Measurements from ENCODE around the gene CPSF6. TPM values are rescaled to one million over a fixed set of nuclear protein-coding genes. Genes with fewer than 3 reads are reported as not detected.

Gene CPSF6
- total and polyA plus RNA-seq, 2 of the 8 experiments (the other 6 are each of a cell fraction or from before 2014, with no cell fraction given) = 92.7 to 167 TPM

DNA sequence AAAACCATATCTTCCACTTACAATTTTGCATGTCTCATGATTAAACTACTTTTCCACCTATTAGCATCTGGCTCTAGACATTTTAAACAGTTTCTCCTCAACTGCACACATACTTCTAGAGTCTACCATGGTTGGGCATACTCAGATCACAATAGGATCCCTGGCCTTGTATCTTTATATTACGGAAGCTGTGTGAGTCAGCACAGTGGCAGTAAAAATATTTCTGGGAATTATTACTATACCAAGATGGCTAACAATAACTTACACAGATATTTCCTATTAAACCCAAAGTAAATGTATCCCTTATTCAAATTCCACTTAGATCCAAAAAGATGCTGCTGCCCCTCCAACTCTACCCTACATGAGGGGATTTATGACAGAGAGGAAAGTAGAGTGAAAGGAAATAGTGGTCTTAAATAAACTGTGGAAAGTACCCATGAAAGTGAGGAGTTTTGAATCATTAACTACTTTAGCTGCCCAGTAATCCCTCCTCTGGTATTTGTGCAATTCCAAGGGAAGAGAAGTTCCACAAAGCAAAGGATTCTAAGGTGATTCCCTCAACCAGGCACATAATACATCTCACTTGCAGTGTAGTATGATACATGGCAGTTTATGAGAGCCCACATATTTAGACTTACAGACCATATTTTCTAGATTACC is 14.0 kb upstream of the CPSF6 start:
- H3K4me2 ChIP-seq (ENCODE audit: insufficient read depth in 1 of 2, low read depth in 2 of 2, low read length in 2 of 2) = no peak overlapping the region
- no peaks in the 10 kb centered on the region for H3K27me3 ChIP-seq (replicated peaks in 1 of 4; ENCODE audit: control insufficient read depth in 3 of 4, extremely low read depth in 1 of 4, insufficient read depth in 3 of 4, low read length in 3 of 4)
- no peak overlapping the region for H2BK120ac ChIP-seq (replicated peaks; ENCODE audit: low read depth, low read length)
- 94% methylated on average over 1 of the region's 1 CpG; no CpG with 5 or more reads in 1 of the 2 experiments for WGBS, 2 experiments (ENCODE audit: extremely low coverage in 1 of 2, insufficient coverage in 1 of 2, insufficient read length in 1 of 2, insufficient replicate concordance in 2 of 2, low coverage in 1 of 2, low lambda C conversion rate in 2 of 2, missing lambda C conversion rate in 1 of 2)
- H3K23me2 ChIP-seq (ENCODE audit: low read depth, low read length) = no peaks in the 10 kb centered on the region
- no peak overlapping the region for H2BK12ac ChIP-seq (ENCODE audit: low read depth, low read length)
- ChIA-PET CTCF (ENCODE audit: partially characterized antibody) (interaction anchor here (0.8 kb wide), 1 partner anchor 348 kb away, joined by 3 read pairs; no protein-coding TSS in a partner anchor), POLR2A (ENCODE audit: partially characterized antibody) (no interaction called here)
- H2BK15ac ChIP-seq (ENCODE audit: low read length) = no peak overlapping the region
- no peak overlapping the region for H3K4me3 ChIP-seq (ENCODE audit: extremely low read depth in 1 of 4, insufficient read depth in 2 of 4, low read depth in 3 of 4, low read length in 4 of 4)
- no peak for DNase-seq (ENCODE audit: low read depth in 1 of 2, low spot score in 2 of 2)
- no peak overlapping the region for H3K4ac ChIP-seq (replicated peaks; ENCODE audit: insufficient read length, low read depth, low read length)
- no peaks in the 10 kb centered on the region for H3K79me2 ChIP-seq (ENCODE audit: control insufficient read depth in 1 of 2, insufficient read depth in 2 of 2, low read length in 2 of 2)
- H4K20me1 ChIP-seq (replicated peaks in 1 of 2; ENCODE audit: control insufficient read depth in 1 of 2, insufficient read depth in 2 of 2, low read length in 2 of 2) = no peaks in the 10 kb centered on the region
- H4K91ac ChIP-seq (replicated peaks; ENCODE audit: insufficient read length, low read length) = no peak overlapping the region
- no peak overlapping the region for H2AFZ ChIP-seq (ENCODE audit: low read length)
- H3K9ac ChIP-seq (replicated peaks in 1 of 4; ENCODE audit: extremely low read depth in 1 of 4, low read depth in 3 of 4, low read length in 3 of 4) = no peak overlapping the region
- no peaks in the 10 kb centered on the region for H3K4me1 ChIP-seq (replicated peaks in 1 of 4; ENCODE audit: control insufficient read depth in 3 of 4, insufficient read depth in 4 of 4, low read length in 3 of 4)
- H3K23ac ChIP-seq (ENCODE audit: insufficient read length) = no peak overlapping the region
- H2BK20ac ChIP-seq (ENCODE audit: low read length) = no peak overlapping the region
- H3K36me3 ChIP-seq (ENCODE audit: control insufficient read depth in 2 of 4, insufficient read depth in 4 of 4, low read length in 3 of 4) = no peaks in the 10 kb centered on the region
- no peak overlapping the region for H4K8ac ChIP-seq (ENCODE audit: extremely low read depth, insufficient read depth, low read length)
- no peak overlapping the region for H3K27ac ChIP-seq (ENCODE audit: low read depth, low read length)
- H3K79me1 ChIP-seq (ENCODE audit: low read depth, low read length) = no peaks in the 10 kb centered on the region
- no peak overlapping the region for H2BK5ac ChIP-seq (ENCODE audit: low read depth, low read length)
- TF ChIP-seq CTBP2 (IDR thresholded peaks at IDR 0.05; ENCODE audit: borderline replicate concordance, insufficient read depth, insufficient read length, low read length) (no peak), POLR2AphosphoS5 (IDR thresholded peaks at IDR 0.05; ENCODE audit: low read depth, low read length) (no peak), POLR2A (IDR thresholded peaks at IDR 0.05; ENCODE audit: control extremely low read depth in 1 of 2, low read depth in 2 of 2, low read length in 2 of 2) (no peak)
- TF ChIP-seq, protein P1, sequence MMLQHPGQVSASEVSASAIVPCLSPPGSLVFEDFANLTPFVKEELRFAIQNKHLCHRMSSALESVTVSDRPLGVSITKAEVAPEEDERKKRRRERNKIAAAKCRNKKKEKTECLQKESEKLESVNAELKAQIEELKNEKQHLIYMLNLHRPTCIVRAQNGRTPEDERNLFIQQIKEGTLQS (IDR thresholded peaks at IDR 0.05; ENCODE audit: insufficient read depth, low read depth, low read length) = no peak
- no peak overlapping the region for H3K18ac ChIP-seq (ENCODE audit: extremely low read depth, low read length)
- no peak overlapping the region for H3K14ac ChIP-seq (ENCODE audit: insufficient read length)
- H4K5ac ChIP-seq (ENCODE audit: insufficient read length, low read depth, low read length) = no peak overlapping the region
- no peak for FAIRE-seq
- H3K56ac ChIP-seq (replicated peaks; ENCODE audit: insufficient read length, low read depth, low read length) = no peak overlapping the region
- H2AK5ac ChIP-seq (ENCODE audit: low read depth, low read length) = no peak overlapping the region
- H3K9me3 ChIP-seq (ENCODE audit: insufficient read depth in 2 of 2, low read depth in 1 of 2, low read length in 1 of 2) = no peaks in the 10 kb centered on the region
